GM21390 (cell line): ENCODE data around the gene FAM114A1.

Source experiments
- ATAC-seq: cut with Tn5 transposase; IDR thresholded peaks from one replicate; pipeline ENCODE4 v1.9.1; 2021; ENCODE audit not compliant: unreplicated experiment

The FAM114A1 gene

DNA sequence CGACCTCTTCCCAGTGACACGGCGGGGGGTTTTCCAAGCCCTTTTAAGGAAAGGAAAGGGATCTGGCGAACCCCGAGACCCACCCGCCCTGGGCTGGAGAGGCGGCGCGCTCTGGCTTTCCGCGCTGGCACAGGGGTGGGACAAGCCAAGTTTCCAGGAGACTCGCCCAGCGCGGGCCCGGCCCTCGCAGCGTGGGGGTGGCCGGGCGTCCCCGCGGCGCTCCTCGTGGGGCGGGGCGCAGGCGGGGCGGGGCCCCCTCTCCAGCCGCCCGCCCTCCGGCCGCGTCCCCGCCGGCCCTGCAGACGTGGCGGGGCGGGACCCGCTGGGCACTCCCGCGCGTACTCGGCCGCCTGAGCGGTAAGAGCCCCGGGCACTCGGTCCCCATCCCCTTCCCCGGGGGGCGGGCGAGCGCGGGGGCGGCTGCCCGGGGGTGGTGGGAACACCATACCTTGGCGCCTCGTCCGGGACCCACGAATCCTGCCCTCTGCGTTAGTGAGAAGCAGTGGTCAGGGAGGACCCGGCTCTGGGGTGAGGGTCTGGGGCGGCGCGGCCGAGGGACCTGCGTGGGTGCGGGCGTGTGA, at the start of gene FAM114A1:
Gene FAM114A1, plus strand, starts transcription at position 329 of the 581 bp plus-strand sequence. CDS start 10,273 bp downstream, outside the sequence.
- ATAC-seq: peak; percentile 93

DNA sequence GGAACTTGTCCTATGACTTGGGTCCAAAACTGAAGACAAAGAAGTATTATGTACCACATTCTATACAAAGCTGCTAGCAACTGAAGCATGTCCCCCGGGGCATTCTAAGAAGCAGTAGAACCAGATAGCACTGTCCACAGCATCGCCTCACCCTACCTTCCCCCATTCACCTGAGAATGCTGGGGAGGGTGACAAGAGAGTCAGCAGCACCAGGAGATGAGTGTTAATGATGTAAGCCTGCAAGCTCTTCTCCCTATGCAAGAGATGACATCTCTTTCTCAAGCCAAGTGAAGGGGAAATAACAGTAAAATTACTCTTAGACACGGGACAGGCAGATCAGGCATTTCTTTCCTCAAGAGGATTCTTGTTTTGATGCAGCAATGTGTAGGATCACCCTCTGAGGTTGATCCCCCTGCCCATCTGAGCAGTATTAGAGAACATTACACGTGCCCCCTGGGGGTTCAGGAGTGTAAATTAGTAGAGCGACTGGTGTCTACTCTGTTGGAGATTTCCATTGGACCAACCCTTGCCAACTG, 49.1 kb upstream of the FAM114A1 start:
- ATAC-seq: no peak

DNA sequence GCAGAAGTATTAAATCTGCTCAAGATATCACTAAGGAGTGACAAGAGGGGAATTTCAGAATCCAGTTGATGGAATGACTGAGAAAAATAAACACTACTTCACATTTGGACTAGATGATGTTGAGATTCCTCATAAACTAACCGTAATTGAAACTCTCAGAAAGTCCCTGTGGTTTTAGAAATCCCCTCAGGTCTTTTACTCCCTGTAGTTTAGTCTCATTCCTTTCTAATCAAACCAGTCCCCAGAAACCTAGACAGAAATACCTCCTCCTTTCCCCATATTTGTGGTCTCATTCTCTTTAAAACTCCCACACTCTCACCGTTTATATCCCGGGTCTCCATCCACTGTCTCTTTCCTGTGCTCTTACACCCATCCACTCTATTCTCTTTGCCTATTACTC, 48.0 kb upstream of the FAM114A1 start:
- ATAC-seq: no peak

DNA sequence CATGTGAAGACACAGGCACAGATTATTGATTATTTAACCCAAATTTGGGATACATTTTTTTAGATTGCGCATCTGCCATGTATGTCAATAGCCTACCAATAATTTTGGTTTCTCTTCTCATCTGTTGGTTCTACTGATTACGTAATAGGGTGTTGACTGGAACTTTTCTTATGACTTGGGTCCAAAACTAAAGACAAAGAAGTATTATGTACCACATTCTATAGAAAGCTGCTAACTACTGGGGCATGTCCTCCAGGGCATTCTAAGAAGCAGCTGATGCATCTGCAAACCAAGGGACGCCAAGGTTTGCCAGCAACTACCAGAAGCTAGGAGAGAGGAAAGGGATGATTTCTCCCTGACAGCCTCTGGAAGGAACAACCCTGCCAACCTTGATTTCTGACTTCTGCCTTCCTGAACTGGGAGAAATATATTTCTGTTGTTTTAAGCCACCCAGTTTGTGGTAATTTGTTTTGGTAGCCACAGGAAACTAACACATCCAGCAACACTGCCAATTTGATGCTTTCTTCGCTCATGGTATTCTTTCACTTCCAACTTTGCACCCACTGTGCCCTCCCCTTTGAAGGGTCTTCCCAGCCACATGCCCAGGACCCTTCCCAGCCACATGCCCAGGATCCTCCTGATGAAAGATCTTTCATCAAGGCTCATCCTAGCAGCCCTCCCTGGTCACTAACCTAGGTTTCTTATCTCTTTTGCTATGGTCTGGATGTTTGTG, 47.1 kb upstream of the FAM114A1 start:
- ATAC-seq: peak; percentile 39

GRCh38 chr4:38821739-38822138, 45.9 kb upstream of the FAM114A1 start:
- ATAC-seq: no peak

DNA sequence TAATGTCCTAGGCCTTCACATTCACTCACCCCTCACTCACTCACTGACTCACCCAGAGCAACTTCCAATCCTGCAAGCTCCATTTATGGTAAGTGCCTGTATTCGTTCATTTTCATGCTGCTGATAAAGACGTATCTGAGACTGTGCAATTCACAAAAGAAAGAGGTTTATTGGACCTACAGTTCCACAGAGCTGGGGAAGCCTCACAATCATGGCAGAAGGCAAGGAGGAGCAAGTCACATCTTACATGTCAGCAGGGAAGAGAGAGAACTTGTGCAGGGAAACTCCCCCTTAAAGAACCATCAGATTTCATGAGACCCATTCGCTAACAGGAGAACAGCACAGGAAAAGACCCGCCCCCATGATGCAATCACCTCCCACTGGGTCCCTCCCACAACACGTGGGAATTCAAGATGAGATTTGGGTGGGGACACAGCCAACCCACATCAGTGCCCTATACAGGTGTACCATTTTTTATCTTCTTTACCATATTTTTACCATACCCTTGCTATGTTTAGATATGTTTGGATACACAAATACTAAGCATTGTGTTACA, 44.8 kb upstream of the FAM114A1 start:
- no peak for ATAC-seq

DNA sequence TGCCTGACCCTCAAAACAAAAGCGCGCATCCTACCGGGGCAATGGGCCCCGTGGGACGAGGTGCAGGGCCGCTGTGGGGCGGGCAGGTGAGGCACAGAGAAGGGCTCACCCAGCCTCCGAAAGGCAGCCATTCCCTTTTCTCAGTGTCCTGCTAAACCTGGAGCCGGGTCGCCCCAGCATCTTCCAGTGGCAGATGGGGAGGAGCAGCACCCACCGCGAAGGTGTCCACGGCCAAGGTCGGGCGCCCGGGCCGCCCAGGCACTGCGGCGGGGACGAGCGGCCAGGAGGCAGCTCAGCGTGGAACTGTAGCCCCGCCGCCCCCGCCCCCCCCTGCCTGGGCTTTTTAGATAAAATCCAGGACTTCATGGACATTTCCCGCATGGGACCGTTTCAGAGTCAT, 43.8 kb upstream of the FAM114A1 start:
- ATAC-seq: no peak

GRCh38 chr4:38829237-38829636, 38.4 kb upstream of the FAM114A1 start:
- no peak for ATAC-seq

GRCh38 chr4:38831653-38832052, 36.0 kb upstream of the FAM114A1 start:
- no peak for ATAC-seq

DNA sequence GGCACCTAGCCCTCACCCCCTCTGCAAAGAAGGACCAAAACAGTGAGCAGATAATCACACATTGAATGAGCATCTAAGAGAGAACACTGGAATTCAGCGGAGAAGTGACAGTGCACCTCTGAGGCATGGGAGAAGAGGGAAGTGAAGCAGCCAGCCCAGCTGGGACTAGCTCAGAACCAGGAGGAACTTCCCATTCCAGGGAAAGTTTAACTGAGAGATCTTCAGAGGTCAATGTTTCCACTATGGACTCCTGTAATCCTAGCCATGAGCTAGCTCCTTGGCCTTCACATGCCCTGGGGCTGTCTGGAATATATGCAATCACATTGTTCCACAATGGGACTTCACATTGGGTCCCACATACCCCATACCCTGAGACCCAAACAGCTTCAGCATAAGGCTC, 35.4 kb upstream of the FAM114A1 start:
- ATAC-seq: no peak

- no peak for ATAC-seq
These were observed 34.7 kb upstream of the FAM114A1 start for GRCh38 chr4:38832624-38833528.

GRCh38 chr4:38834570-38834969, 33.0 kb upstream of the FAM114A1 start:
- ATAC-seq: no peak

DNA sequence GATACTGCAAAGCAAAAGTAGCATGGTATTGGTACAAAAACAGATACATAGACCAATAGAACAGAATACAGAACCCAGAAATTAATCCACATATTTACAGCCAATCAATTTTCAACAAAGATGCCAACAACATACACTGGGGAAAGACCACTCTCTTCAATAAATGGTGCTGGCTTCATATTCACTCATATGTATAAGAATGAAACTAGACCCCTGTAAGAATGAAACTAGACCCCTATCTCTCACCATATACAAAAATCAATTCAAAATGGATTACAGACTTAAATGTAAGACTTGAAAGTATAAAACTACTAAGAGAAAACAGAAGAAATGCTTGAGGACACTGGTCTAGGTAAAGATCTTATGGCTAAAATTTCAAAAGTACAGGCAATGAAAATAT, 30.3 kb upstream of the FAM114A1 start:
- no peak for ATAC-seq

DNA sequence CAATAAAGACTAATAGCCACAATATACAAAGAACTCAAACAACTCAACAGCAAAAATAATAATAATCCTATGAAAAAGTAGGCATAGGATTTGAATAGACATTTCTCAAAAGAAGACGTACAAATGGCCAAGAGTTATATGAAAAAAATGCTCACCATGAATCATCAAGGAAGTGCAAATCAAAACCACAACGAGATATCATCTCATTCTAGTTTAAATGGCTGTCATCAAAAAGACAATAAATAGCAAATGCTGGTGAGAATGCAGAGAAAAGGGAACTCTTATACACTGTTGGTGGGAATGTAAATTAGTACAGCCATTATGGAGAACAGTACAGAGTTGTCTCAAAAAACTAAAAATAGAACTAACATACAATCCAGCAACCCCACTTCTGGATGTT, 29.8 kb upstream of the FAM114A1 start:
- ATAC-seq: no peak

DNA sequence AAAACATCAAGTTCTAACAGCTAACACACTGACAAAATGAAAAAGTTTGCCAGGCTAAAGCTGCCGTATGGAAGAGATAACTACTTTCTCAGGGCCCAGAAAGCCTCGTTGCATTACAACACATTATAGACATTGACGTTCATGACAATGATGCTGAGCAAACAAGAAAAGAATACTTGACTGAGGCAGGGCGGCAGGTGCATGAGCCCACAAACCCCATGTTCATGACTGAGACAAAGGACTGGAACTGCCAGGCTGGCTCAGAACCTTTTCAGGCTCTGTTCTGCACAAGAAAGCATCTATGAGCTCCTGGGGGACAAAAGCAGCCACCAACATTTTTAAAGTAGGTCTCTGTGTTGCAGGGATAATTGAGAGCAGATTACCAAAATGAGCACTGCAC, 24.6 kb upstream of the FAM114A1 start:
- no peak for ATAC-seq

- no peak for ATAC-seq
These were observed 21.6 kb upstream of the FAM114A1 start for GRCh38 chr4:38846015-38846414.

GRCh38 chr4:38855466-38855865, 12.1 kb upstream of the FAM114A1 start:
- ATAC-seq: no peak

- no peak for ATAC-seq
These were observed 11.6 kb upstream of the FAM114A1 start for GRCh38 chr4:38856046-38856445.

DNA sequence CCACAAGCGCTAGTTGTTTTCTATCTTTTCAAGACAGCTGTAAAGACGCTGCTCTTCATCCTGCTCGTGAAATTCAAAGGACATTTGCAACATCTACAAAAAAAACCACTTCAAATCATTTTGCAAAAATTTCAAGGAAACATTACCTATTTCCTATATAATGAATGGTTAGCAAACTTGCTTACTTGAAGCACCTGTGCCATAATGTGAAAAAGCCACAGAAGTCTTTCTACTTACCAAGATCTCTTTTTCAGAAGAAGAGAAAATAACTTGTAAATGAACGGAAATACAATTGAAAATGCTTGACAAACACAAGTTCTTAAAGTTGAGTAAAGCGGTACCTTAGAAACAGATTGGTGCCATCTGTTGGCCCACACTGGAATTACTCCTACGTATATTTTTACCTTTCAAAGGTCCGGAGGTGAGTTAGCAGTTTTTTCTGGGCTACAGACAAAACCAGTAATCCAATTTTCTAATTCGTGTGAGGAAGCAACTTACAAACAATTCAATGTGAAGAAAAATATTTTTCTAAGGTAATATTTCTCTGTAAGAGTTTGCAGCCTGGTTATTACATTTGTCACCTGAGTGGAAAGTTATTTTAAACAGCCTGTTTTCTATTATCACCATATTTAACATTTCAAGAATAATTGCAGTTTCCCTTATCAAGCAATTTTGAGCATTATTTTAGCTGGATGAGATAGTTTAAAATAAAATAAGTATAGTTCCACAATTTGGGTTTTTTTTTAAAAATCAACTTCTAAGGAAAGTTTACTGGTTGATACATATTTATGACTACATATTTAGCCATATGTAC, 10.9 kb upstream of the FAM114A1 start, which contains the start of gene TLR6:
Gene TLR6, minus strand, starts transcription at position 294 of the 814 bp plus-strand sequence. CDS start 27,344 bp downstream, outside the sequence.
- ATAC-seq: peak; percentile 44
